Neural progenitor cell (in vitro differentiated cells): Measurements from ENCODE around the gene DAGLB. TPM values are rescaled to one million over a fixed set of nuclear protein-coding genes. Genes with fewer than 3 reads are reported as not detected.
"Not testable (repeated sequence)": the region's sequence is repeated elsewhere in the genome, so short reads cannot be mapped to it uniquely, and the experiment has no call there.

ENCODE experiments used
- DNase-seq: peaks from one replicate; pipeline ENCODE4 v3.0.0-alpha.2; 2016; ENCODE audit warnings: low spot score
- H2AFZ ChIP-seq: fragments of 200-600 bp; sonication (generic); replicated peaks from 2 replicates; pipeline ENCODE4 v1.6.1; 2016; ENCODE audit warnings: antibody characterized with exemption
- H3F3A ChIP-seq: fragments of 200-600 bp; sonication (generic); 2 replicates; pipeline ENCODE4 v1.6.1; 2016; ENCODE audit warnings: antibody characterized with exemption, low read depth
- H3K27ac ChIP-seq: fragments of 200-600 bp; sonication (generic); 2 replicates; pipeline ENCODE4 v1.5.1; 2016; ENCODE audit warnings: mild to moderate bottlenecking
- H3K27me3 ChIP-seq: fragments of 200-600 bp; sonication (generic); 2 replicates; pipeline ENCODE4 v1.6.1; 2016; ENCODE audit warnings: mild to moderate bottlenecking, moderate library complexity
- H3K36me3 ChIP-seq: fragments of 200-600 bp; sonication (generic); 2 replicates; pipeline ENCODE4 v1.5.1; 2016
- H3K4me1 ChIP-seq: fragments of 200-600 bp; sonication (generic); 2 replicates; pipeline ENCODE4 v1.6.1; 2016; ENCODE audit warnings: mixed run types
- H3K4me2 ChIP-seq: fragments of 200-600 bp; sonication (generic); 2 replicates; pipeline ENCODE4 v1.6.1; 2016
- H3K4me3 ChIP-seq: fragments of 200-600 bp; sonication (generic); 2 replicates; pipeline ENCODE4 v1.5.1; 2016
- H3K79me2 ChIP-seq: fragments of 200-600 bp; sonication (generic); 2 replicates; pipeline ENCODE4 v1.6.1; 2016; ENCODE audit warnings: low read depth
- H3K9ac ChIP-seq: fragments of 200-600 bp; sonication (generic); 2 replicates; pipeline ENCODE4 v1.6.1; 2016
- H3K9me3 ChIP-seq: fragments of 200-600 bp; sonication (generic); 2 replicates; pipeline ENCODE4 v1.5.1; 2016; ENCODE audit warnings: low read depth
- H4K20me1 ChIP-seq: fragments of 200-600 bp; sonication (generic); 2 replicates; pipeline ENCODE4 v1.6.1; 2016; ENCODE audit warnings: low read depth
- H3K27ac Mint-ChIP-seq: 3 replicates; pipeline ENCODE4 v1.8.0; 2021; ENCODE audit warnings: mixed read lengths
- H3K27me3 Mint-ChIP-seq: 2 replicates; pipeline ENCODE4 v1.8.0; 2022; ENCODE audit warnings: low read depth, mild to moderate bottlenecking, inconsistent platforms, moderate library complexity, mixed read lengths; ENCODE audit not compliant: insufficient read depth
- H3K36me3 Mint-ChIP-seq: 3 replicates; pipeline ENCODE4 v1.8.0; 2021; ENCODE audit warnings: mixed read lengths
- H3K4me1 Mint-ChIP-seq: 3 replicates; pipeline ENCODE4 v1.8.0; 2021; ENCODE audit warnings: mixed read lengths
- H3K4me3 Mint-ChIP-seq: 3 replicates; pipeline ENCODE4 v1.8.0; 2021; ENCODE audit warnings: mild to moderate bottlenecking, moderate library complexity, mixed read lengths
- H3K9me3 Mint-ChIP-seq: 3 replicates; pipeline ENCODE4 v1.8.0; 2020; ENCODE audit warnings: mixed read lengths
- EZH2 ChIP-seq: fragments of 200-600 bp; sonication (generic); IDR thresholded peaks from 2 replicates; pipeline ENCODE4 v1.6.1; 2017; ENCODE audit warnings: antibody characterized with exemption, mild to moderate bottlenecking, moderate library complexity
- EZH2phosphoT487 ChIP-seq: fragments of 200-600 bp; sonication (generic); IDR thresholded peaks from 2 replicates; pipeline ENCODE4 v1.6.1; 2017; ENCODE audit warnings: antibody characterized with exemption
- total RNA-seq: library from RNA; depleted of rRNA; stranded (reverse); fragments of >200 nt; gene quantifications from 2 replicates; pipeline ENCODE4 v1.2.3, GENCODE V29; 2015; ENCODE audit warnings: low replicate concordance
- TF ChIP-seq, protein P1 (sequence below): fragments of 200-600 bp; sonication (generic); IDR thresholded peaks from 2 replicates; pipeline ENCODE4 v1.5.1; 2017; ENCODE audit warnings: antibody characterized with exemption, mild to moderate bottlenecking

The DAGLB gene
- total RNA-seq, 1 donor from 2014 or later, result 28.0 TPM

DNA sequence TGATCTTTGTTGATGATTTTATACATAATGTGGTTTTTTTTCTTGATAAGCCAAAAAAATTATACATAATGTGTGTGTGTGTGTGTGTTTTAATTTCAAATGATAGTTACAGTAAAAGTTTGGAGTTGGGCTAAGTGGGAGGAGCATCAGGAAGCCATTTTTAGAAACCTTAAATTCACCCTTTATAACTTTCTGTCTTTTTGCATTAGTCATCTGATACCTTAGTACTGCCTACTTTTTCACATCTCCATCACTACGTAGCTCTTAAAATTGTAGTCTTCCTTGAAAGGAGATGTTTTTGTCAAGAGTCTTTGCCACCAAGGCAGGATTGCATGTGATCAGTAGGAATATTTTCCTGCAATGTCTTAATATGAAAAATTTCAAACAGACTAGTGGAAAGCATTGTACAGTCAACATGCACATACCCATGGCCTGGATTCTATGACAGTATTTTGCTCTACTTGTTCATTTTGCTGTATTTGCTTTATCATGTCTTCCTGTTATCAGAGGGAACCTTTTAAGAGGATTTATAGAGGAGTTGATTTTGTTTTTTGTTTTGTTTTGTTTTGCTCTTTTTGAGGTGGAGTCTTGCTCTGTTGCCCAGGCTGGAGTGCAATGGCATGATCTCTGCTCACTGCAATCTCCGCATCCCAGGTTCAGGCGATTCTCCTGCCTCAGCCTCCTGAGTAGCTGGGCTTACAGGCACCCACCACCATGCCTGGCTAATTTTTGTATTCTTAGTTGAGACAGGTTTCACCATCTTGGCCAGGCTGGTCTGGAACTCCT is 67.3 kb downstream of the DAGLB start:
- H3K4me3 ChIP-seq, result no peak overlapping the region
- H3K9me3 Mint-ChIP-seq, result no peaks in the 10 kb centered on the region
- H3K27me3 Mint-ChIP-seq, result peaks cover 2% of the 10 kb centered on the region
- peak overlapping the region; percentile 7 for H3K4me3 Mint-ChIP-seq
- TF ChIP-seq EZH2, result no peak
- TF ChIP-seq, protein P1, sequence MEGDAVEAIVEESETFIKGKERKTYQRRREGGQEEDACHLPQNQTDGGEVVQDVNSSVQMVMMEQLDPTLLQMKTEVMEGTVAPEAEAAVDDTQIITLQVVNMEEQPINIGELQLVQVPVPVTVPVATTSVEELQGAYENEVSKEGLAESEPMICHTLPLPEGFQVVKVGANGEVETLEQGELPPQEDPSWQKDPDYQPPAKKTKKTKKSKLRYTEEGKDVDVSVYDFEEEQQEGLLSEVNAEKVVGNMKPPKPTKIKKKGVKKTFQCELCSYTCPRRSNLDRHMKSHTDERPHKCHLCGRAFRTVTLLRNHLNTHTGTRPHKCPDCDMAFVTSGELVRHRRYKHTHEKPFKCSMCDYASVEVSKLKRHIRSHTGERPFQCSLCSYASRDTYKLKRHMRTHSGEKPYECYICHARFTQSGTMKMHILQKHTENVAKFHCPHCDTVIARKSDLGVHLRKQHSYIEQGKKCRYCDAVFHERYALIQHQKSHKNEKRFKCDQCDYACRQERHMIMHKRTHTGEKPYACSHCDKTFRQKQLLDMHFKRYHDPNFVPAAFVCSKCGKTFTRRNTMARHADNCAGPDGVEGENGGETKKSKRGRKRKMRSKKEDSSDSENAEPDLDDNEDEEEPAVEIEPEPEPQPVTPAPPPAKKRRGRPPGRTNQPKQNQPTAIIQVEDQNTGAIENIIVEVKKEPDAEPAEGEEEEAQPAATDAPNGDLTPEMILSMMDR, result no peak
- no peak for TF ChIP-seq EZH2phosphoT487
- no peaks in the 10 kb centered on the region for H3K36me3 ChIP-seq
- no peaks in the 10 kb centered on the region for H3K9me3 ChIP-seq
- no peaks in the 10 kb centered on the region for H3K27me3 ChIP-seq
- peaks cover 100% of the 10 kb centered on the region for H3K79me2 ChIP-seq
- peaks cover 100% of the 10 kb centered on the region for H4K20me1 ChIP-seq
- H3K27ac Mint-ChIP-seq, result peak overlapping the region; percentile 19
- H2AFZ ChIP-seq, result no peak overlapping the region
- H3K36me3 Mint-ChIP-seq, result peaks cover 20% of the 10 kb centered on the region
- no peak overlapping the region for H3K27ac ChIP-seq
- peaks cover 7% of the 10 kb centered on the region for H3K4me1 ChIP-seq
- peaks cover 10% of the 10 kb centered on the region for H3F3A ChIP-seq
- no peak overlapping the region for H3K9ac ChIP-seq
- DNase-seq, result no peak
- no peak overlapping the region for H3K4me2 ChIP-seq
- peaks cover 28% of the 10 kb centered on the region for H3K4me1 Mint-ChIP-seq

- H3K27ac Mint-ChIP-seq, result no peak overlapping the region
- no peaks in the 10 kb centered on the region for H3K36me3 ChIP-seq
- H3K4me1 Mint-ChIP-seq, result peaks cover 25% of the 10 kb centered on the region
- peaks cover 100% of the 10 kb centered on the region for H4K20me1 ChIP-seq
- H3K27me3 Mint-ChIP-seq, result peaks cover 2% of the 10 kb centered on the region
- TF ChIP-seq EZH2, result no peak
- TF ChIP-seq, protein P1, result no peak
- peaks cover 1% of the 10 kb centered on the region for H3K4me1 ChIP-seq
- no peaks in the 10 kb centered on the region for H3K9me3 ChIP-seq
- H3K9ac ChIP-seq, result no peak overlapping the region
- H3K9me3 Mint-ChIP-seq, result no peaks in the 10 kb centered on the region
- no peak overlapping the region for H2AFZ ChIP-seq
- DNase-seq, result no peak
- no peak overlapping the region for H3K4me2 ChIP-seq
- H3F3A ChIP-seq, result peaks cover 16% of the 10 kb centered on the region
- no peak overlapping the region for H3K4me3 Mint-ChIP-seq
- no peak overlapping the region for H3K4me3 ChIP-seq
- peaks cover 20% of the 10 kb centered on the region for H3K36me3 Mint-ChIP-seq
- peaks cover 100% of the 10 kb centered on the region for H3K79me2 ChIP-seq
- no peaks in the 10 kb centered on the region for H3K27me3 ChIP-seq
- no peak overlapping the region for H3K27ac ChIP-seq
Measured at GRCh38 chr7:6379886-6380285, 67.9 kb downstream of the DAGLB start.

DNA sequence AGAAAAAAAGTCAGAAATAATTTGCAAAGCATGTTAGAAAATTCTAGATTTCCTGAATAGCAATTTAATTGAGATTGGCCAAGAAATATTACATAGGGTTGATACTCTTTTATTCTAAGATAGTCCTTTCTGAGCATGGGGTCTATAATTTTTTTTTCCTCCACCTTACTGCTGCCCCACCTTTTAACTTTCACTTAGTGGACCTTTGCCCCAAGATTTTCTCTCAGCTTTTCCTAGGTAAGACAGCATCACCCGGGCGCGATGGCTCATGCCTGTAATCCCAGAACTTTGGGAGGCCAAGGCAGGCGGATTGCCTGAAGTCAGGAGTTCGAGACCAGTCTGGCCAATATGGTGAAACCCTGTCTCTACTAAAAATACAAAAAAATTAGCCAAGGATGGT is 69.2 kb downstream of the DAGLB start:
- H3K27ac ChIP-seq, H3K4me1 ChIP-seq, DNase-seq, H3K27me3 Mint-ChIP-seq, H3K4me3 ChIP-seq, H3K9me3 Mint-ChIP-seq, H2AFZ ChIP-seq, H3K4me3 Mint-ChIP-seq, H3K27ac Mint-ChIP-seq, H3K9ac ChIP-seq, H3K4me2 ChIP-seq, H3K9me3 ChIP-seq, H3K27me3 ChIP-seq, H3K36me3 ChIP-seq: not testable (repeated sequence)
- Mint-ChIP-seq H3K4me1 (peaks cover 23% of the 10 kb centered on the region), H3K36me3 (peaks cover 20% of the 10 kb centered on the region)
- Histone ChIP-seq H3K79me2 (peaks cover 90% of the 10 kb centered on the region), H4K20me1 (peaks cover 87% of the 10 kb centered on the region), H3F3A (peaks cover 22% of the 10 kb centered on the region)

DNA sequence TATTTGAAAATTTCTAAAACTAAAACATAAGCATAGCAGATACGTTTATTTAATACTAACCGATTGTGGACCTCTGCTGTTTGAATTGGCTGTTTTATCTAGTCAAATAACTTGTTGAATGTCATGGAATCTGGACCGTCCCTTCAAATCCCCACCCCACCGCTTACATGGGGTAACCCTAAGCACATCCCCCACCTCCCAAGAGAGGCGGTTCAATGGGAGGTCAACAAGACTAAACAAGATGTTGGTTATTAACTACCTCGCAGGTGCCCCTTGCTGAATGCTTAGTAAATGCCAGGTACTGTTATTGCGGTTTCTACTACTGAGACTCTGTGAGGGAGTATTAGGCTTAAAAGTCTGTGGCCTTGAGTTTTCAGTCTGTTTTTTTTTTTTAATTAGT is 70.9 kb downstream of the DAGLB start:
- TF ChIP-seq, protein P1, result no peak
- TF ChIP-seq EZH2 (no peak), EZH2phosphoT487 (no peak)
- H3K4me1 ChIP-seq, result no peaks in the 10 kb centered on the region
- H3F3A ChIP-seq, result peaks cover 22% of the 10 kb centered on the region
- H3K27ac ChIP-seq, result no peak overlapping the region
- H2AFZ ChIP-seq, result no peak overlapping the region
- H4K20me1 ChIP-seq, result peaks cover 70% of the 10 kb centered on the region
- H3K4me3 ChIP-seq, result no peak overlapping the region
- H3K27me3 ChIP-seq, result no peaks in the 10 kb centered on the region
- peaks cover 15% of the 10 kb centered on the region for H3K4me1 Mint-ChIP-seq
- H3K27ac Mint-ChIP-seq, result no peak overlapping the region
- H3K4me2 ChIP-seq, result peak overlapping the region; percentile 1
- H3K36me3 ChIP-seq, result no peaks in the 10 kb centered on the region
- H3K36me3 Mint-ChIP-seq, result peaks cover 15% of the 10 kb centered on the region
- DNase-seq, result no peak
- H3K9me3 Mint-ChIP-seq, result no peaks in the 10 kb centered on the region
- H3K79me2 ChIP-seq, result peaks cover 73% of the 10 kb centered on the region
- no peak overlapping the region for H3K9ac ChIP-seq
- no peaks in the 10 kb centered on the region for H3K9me3 ChIP-seq
- no peaks in the 10 kb centered on the region for H3K27me3 Mint-ChIP-seq
- H3K4me3 Mint-ChIP-seq, result peak overlapping the region; percentile 75
